ENCODE measurements around the gene TMEM52B. TPM values are rescaled to one million over a fixed set of nuclear protein-coding genes. Genes with fewer than 3 reads are reported as not detected.

TMEM52B gene
- total RNA-seq, 1 donor from 2014 or later = not detected

DNA sequence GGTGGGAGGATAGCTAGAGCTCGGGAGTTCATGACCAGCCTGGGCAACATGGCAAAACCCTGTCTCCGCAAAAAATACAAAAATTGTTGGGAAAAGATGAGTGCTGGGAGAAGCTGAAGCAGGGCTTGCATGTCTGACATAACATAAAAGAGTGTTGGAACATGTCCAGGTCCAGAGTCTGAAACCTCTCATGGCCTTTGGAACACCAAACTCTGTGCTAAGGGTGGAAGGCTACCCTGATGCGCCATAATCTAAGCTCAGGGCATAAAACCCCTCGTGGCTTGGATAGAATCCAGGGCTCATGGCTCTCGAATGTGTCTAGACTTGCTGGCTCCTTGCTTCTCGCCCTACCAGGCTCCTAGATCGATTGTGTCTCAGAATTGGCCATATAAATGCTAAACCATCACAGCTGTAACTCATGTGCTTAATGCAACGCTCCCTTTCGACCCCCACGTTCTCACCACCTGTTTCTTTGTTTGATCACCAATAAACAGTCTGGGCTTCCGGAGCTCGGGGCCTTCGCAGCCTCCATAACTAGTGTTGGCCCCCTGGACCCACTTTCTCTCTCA is 42.1 kb upstream of the TMEM52B start:
- Histone ChIP-seq H3K9me3 (no peaks in the 10 kb centered on the region), H3K36me3 (no peaks in the 10 kb centered on the region), H3K4me1 (no peaks in the 10 kb centered on the region), H3K4me3 (no peak overlapping the region), H3K27ac (no peak overlapping the region), H3K27me3 (no peaks in the 10 kb centered on the region)
- DNase-seq (ENCODE audit: extremely low spot score in 2 of 2) = no peak
- TF ChIP-seq, protein P1, sequence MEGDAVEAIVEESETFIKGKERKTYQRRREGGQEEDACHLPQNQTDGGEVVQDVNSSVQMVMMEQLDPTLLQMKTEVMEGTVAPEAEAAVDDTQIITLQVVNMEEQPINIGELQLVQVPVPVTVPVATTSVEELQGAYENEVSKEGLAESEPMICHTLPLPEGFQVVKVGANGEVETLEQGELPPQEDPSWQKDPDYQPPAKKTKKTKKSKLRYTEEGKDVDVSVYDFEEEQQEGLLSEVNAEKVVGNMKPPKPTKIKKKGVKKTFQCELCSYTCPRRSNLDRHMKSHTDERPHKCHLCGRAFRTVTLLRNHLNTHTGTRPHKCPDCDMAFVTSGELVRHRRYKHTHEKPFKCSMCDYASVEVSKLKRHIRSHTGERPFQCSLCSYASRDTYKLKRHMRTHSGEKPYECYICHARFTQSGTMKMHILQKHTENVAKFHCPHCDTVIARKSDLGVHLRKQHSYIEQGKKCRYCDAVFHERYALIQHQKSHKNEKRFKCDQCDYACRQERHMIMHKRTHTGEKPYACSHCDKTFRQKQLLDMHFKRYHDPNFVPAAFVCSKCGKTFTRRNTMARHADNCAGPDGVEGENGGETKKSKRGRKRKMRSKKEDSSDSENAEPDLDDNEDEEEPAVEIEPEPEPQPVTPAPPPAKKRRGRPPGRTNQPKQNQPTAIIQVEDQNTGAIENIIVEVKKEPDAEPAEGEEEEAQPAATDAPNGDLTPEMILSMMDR (IDR thresholded peaks at IDR 0.05) = no peak
- TF ChIP-seq POLR2AphosphoS5 (IDR thresholded peaks at IDR 0.05; ENCODE audit: insufficient read depth in 1 of 2, low read depth in 1 of 2) = no peak
- TF ChIP-seq POLR2A (IDR thresholded peaks at IDR 0.05) = no peak
- intact Hi-C loops (cut with DNase I) = loop anchor here (5.0 kb wide), 1 partner anchor 104 kb away; the partner anchor contains the start of gene CLEC9A

DNA sequence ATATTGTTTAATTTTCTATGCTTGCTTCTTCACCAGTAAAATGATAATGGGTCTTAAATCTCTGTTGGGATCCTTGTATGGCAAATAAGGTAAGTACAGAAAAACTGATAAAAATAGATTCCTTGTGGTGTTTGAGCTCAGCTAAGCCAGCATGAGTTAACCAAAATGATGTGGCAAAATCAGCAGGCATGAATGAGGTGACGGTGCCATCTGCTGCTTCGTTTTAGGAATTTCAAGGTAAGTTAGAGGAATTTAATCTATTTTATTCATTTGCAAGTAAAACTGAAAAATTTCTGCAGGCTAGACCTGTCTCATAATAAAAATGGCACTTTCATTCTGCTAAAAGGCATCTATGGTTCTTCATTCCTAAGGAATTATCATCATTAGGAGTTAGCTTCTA is 38.8 kb upstream of the TMEM52B start:
- intact Hi-C loops (cut with DNase I) = no loop called here
- Histone ChIP-seq H3K9me3 (no peaks in the 10 kb centered on the region), H3K27me3 (no peaks in the 10 kb centered on the region), H3K36me3 (no peaks in the 10 kb centered on the region), H3K4me3 (no peak overlapping the region), H3K4me1 (no peaks in the 10 kb centered on the region), H3K27ac (no peak overlapping the region)
- DNase-seq (ENCODE audit: extremely low spot score in 2 of 2) = no peak
- no peak for TF ChIP-seq POLR2A (IDR thresholded peaks at IDR 0.05)
- TF ChIP-seq, protein P1 (IDR thresholded peaks at IDR 0.05) = peak; percentile 40 to 53 (median 41)

GRCh38 chr12:10142976-10143589 is 35.7 kb upstream of the TMEM52B start:
- H3K27me3 ChIP-seq = no peaks in the 10 kb centered on the region
- H3K4me1 ChIP-seq = no peaks in the 10 kb centered on the region
- no peak overlapping the region for H3K27ac ChIP-seq
- no peaks in the 10 kb centered on the region for H3K36me3 ChIP-seq
- H3K9me3 ChIP-seq = no peaks in the 10 kb centered on the region
- no peak overlapping the region for H3K4me3 ChIP-seq
- no peak for DNase-seq (ENCODE audit: extremely low spot score in 2 of 2)
- TF ChIP-seq POLR2AphosphoS5 (IDR thresholded peaks at IDR 0.05; ENCODE audit: insufficient read depth in 1 of 2, low read depth in 1 of 2) (no peak), POLR2A (IDR thresholded peaks at IDR 0.05) (no peak)
- TF ChIP-seq, protein P1 (IDR thresholded peaks at IDR 0.05) = no peak
- intact Hi-C loops (cut with DNase I) = no loop called here

DNA sequence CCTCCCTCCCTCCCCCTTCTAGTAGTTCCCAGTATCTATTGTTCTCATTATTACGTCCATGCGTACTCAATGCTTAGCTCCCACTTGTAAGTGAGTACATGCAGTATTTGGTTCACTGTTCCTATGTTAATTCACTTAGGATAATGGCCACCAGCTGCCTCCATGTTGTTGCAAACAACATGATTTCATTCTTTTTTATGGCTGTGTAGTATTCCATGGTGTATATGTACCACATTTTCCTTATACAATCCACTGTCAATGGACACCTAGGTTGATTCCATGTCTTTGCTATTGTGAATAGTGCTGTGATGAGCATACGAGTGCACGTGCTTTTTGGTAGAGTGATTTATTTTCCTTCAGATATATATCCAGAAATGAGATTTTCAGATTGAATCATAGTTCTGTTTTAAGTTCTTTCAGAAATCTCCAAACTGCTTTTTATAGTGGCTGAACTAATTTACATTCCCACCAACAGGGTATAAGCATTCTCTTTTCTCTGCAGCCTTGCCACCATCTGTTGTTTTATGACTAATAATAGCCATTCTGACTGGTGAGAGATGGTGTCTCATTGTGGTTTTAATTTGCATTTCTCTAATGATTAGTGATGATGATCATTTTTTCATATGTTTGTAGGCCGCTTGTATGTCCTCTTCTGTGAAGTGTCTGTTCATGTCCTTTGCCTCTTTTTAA is 31.0 kb upstream of the TMEM52B start:
- DNase-seq (ENCODE audit: extremely low spot score in 2 of 2) = no peak
- Histone ChIP-seq H3K27ac (no peak overlapping the region), H3K27me3 (no peaks in the 10 kb centered on the region), H3K4me3 (no peak overlapping the region), H3K9me3 (no peaks in the 10 kb centered on the region), H3K36me3 (no peaks in the 10 kb centered on the region), H3K4me1 (peaks cover 3% of the 10 kb centered on the region)
- intact Hi-C loops (cut with DNase I) = no loop called here
- no peak for TF ChIP-seq POLR2AphosphoS5 (IDR thresholded peaks at IDR 0.05; ENCODE audit: insufficient read depth in 1 of 2, low read depth in 1 of 2)
- TF ChIP-seq, protein P1 (IDR thresholded peaks at IDR 0.05) = no peak
- no peak for TF ChIP-seq POLR2A (IDR thresholded peaks at IDR 0.05)

DNA sequence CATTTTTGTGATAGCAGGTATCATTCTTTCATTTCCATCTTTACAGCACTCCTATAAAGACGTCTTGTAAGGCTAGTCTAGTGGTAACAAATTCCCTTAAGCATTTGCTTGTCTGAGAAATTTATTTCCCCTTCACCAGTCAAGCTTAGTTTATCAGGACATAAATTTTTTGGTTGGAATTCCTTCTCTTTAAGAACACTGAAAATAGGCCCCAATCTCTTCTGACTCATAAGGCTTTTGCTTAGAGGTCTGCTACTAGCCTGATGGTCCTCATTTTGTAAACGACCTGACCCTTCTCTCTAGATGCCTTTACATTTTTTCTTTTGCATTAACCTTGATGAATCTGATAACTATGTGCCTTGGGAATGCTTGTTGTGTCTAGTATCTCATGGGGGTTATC is 27.2 kb upstream of the TMEM52B start:
- Histone ChIP-seq H3K4me3 (no peak overlapping the region), H3K4me1 (peaks cover 6% of the 10 kb centered on the region), H3K27me3 (no peaks in the 10 kb centered on the region), H3K9me3 (no peaks in the 10 kb centered on the region), H3K36me3 (no peaks in the 10 kb centered on the region), H3K27ac (no peak overlapping the region)
- TF ChIP-seq POLR2AphosphoS5 (IDR thresholded peaks at IDR 0.05; ENCODE audit: insufficient read depth in 1 of 2, low read depth in 1 of 2) (no peak), POLR2A (IDR thresholded peaks at IDR 0.05) (no peak)
- TF ChIP-seq, protein P1 (IDR thresholded peaks at IDR 0.05) = no peak
- DNase-seq (ENCODE audit: extremely low spot score in 2 of 2) = no peak
- intact Hi-C loops (cut with DNase I) = loop anchor here (5.0 to 10.0 kb wide), 2 partner anchors 36 to 413 kb away; no protein-coding TSS in a partner anchor
